Cardiac septum (tissue), 1 donor: ENCODE results near the gene MSMP. TPM values are rescaled to one million over a fixed set of nuclear protein-coding genes. Genes with fewer than 3 reads are reported as not detected.

Experiments
- DNase-seq: peaks from one replicate; pipeline ENCODE4 v3.0.0-alpha.2; 2020; ENCODE audit warnings: low spot score
- intact Hi-C: fragments of 100-400 bp; cut with DNase I; formaldehyde crosslinking; loops from one replicate; pipeline ENCODE4 v1.14.0; 2022
- total RNA-seq: library from RNA; stranded (reverse); fragmentation: NEBNext Ultra II Directional; extraction: Animal tissue kit (Norgen Biotek cat#: 25700); gene quantifications from one replicate; pipeline ENCODE4 v1.2.1, GENCODE V29; 2021
- donor health status: DM: no; HTN: no; CAD: no.

MSMP gene
- total RNA-seq, 1 donor from 2014 or later: not detected

GRCh38 chr9:35729700-35730485 lies 24.2 kb downstream of the MSMP start:
- intact Hi-C loops: loop anchor here (5.0 kb wide), 2 partner anchors 82 to 128 kb away; partner anchors contain the start of gene SPAG8
- DNase-seq: peak; percentile 92

- no peak for DNase-seq
- intact Hi-C loops: no loop called here
Observed at GRCh38 chr9:35729101-35729500, 25.0 kb downstream of the MSMP start.

GRCh38 chr9:35728041-35728971 lies 25.8 kb downstream of the MSMP start:
- intact Hi-C loops: no loop called here
- DNase-seq: peak; percentile 92

- no peak for DNase-seq
- intact Hi-C loops: no loop called here
Observed at GRCh38 chr9:35727676-35728040, 26.4 kb downstream of the MSMP start.

GRCh38 chr9:35726931-35727330 lies 27.1 kb downstream of the MSMP start:
- DNase-seq: no peak
- intact Hi-C loops: no loop called here

- intact Hi-C loops: no loop called here
Observed at GRCh38 chr9:35725362-35725761, 28.7 kb downstream of the MSMP start.

GRCh38 chr9:35723908-35724307 lies 30.2 kb downstream of the MSMP start:
- DNase-seq: no peak
- intact Hi-C loops: no loop called here

More at GRCh38 chr9:35725362-35725761, 28.7 kb downstream of the MSMP start:
- DNase-seq: no peak

GRCh38 chr9:35723426-35723825 lies 30.6 kb downstream of the MSMP start:
- intact Hi-C loops: no loop called here
- DNase-seq: no peak

- DNase-seq: no peak
- intact Hi-C loops: no loop called here
Observed at GRCh38 chr9:35719546-35719945, 34.5 kb downstream of the MSMP start.

GRCh38 chr9:35718721-35719511 lies 35.2 kb downstream of the MSMP start:
- intact Hi-C loops: no loop called here
- DNase-seq: no peak

- intact Hi-C loops: no loop called here
Observed at GRCh38 chr9:35717132-35717870, 36.8 kb downstream of the MSMP start.

GRCh38 chr9:35716230-35716629 lies 37.8 kb downstream of the MSMP start:
- intact Hi-C loops: no loop called here
- no peak for DNase-seq

More at GRCh38 chr9:35717132-35717870, 36.8 kb downstream of the MSMP start:
- no peak for DNase-seq

GRCh38 chr9:35714579-35715252 lies 39.4 kb downstream of the MSMP start:
- intact Hi-C loops: no loop called here
- no peak for DNase-seq

GRCh38 chr9:35714123-35714522 lies 40.0 kb downstream of the MSMP start:
- intact Hi-C loops: no loop called here
- no peak for DNase-seq

GRCh38 chr9:35713578-35713977 lies 40.5 kb downstream of the MSMP start:
- intact Hi-C loops: no loop called here
- no peak for DNase-seq

- intact Hi-C loops: no loop called here
- no peak for DNase-seq
Observed at GRCh38 chr9:35712762-35713400, 41.2 kb downstream of the MSMP start.

- DNase-seq: no peak
Observed at GRCh38 chr9:35711501-35712428, 42.3 kb downstream of the MSMP start.

More at GRCh38 chr9:35711501-35712428, 42.3 kb downstream of the MSMP start:
- intact Hi-C loops: no loop called here
